DND-41 (cell line): ENCODE measurements around the gene ZNF512.
"Not testable (repeated sequence)": the region's sequence is repeated elsewhere in the genome, so short reads cannot be mapped to it uniquely, and the experiment has no call there.

ENCODE experiments used
- ATAC-seq: fragments of 200-7000 bp; cut with Tn5 transposase; 3 replicates; pipeline ENCODE4 v1.9.1; 2021; ENCODE audit warnings: low read depth; ENCODE audit not compliant: insufficient read depth
- DNase-seq: peaks from one replicate; pipeline ENCODE4 v3.0.0-alpha.2; 2020
- H2AFZ ChIP-seq: 2 replicates; pipeline ENCODE4 v1.6.0; 2012; ENCODE audit warnings: low read depth, low read length
- H3K27ac ChIP-seq: 2 replicates; pipeline ENCODE4 v1.5.1; 2012; ENCODE audit warnings: low read length, inconsistent platforms
- H3K27me3 ChIP-seq: fragments of 200-600 bp; sonication (generic); 2 replicates; pipeline ENCODE4 v1.6.0; 2012; ENCODE audit warnings: low read length, mild to moderate bottlenecking, inconsistent platforms; ENCODE audit not compliant: insufficient read depth, poor library complexity
- H3K36me3 ChIP-seq: 2 replicates; pipeline ENCODE4 v1.5.1; 2012; ENCODE audit warnings: low read length, inconsistent platforms; ENCODE audit not compliant: insufficient read depth
- H3K4me1 ChIP-seq: 2 replicates; pipeline ENCODE4 v1.5.1; 2012; ENCODE audit warnings: mild to moderate bottlenecking, low read length; ENCODE audit not compliant: insufficient read depth
- H3K4me2 ChIP-seq: 2 replicates; pipeline ENCODE4 v1.6.0; 2012; ENCODE audit warnings: mild to moderate bottlenecking, moderate library complexity, low read length, inconsistent platforms; ENCODE audit not compliant: insufficient read depth
- H3K4me3 ChIP-seq, 2 experiments: fragments of 200-600 bp in 1 of 2; shearing (Covaris generic) in 1 of 2; 2 replicates each; pipeline ENCODE4 v1.5.1; 2012 to 2016; ENCODE audit warnings: inconsistent platforms in 2 of 2, low read length in 2 of 2, mild to moderate bottlenecking in 2 of 2, low read depth in 1 of 2, moderate library complexity in 1 of 2
- H3K79me2 ChIP-seq: 2 replicates; pipeline ENCODE4 v1.6.0; 2012; ENCODE audit warnings: low read length, inconsistent platforms; ENCODE audit not compliant: insufficient read depth
- H3K9ac ChIP-seq: 2 replicates; pipeline ENCODE4 v1.6.0; 2012; ENCODE audit warnings: low read depth, mild to moderate bottlenecking, inconsistent platforms, low read length, moderate library complexity
- H3K9me3 ChIP-seq: 2 replicates; pipeline ENCODE4 v1.5.1; 2012; ENCODE audit warnings: low read length, moderate library complexity, mild to moderate bottlenecking, inconsistent platforms; ENCODE audit not compliant: insufficient read depth, severe bottlenecking
- H4K20me1 ChIP-seq: 2 replicates; pipeline ENCODE4 v1.6.0; 2012; ENCODE audit warnings: low read length; ENCODE audit not compliant: insufficient read depth
- CTCF ChIP-seq: IDR thresholded peaks from 2 replicates; pipeline ENCODE4 v1.5.1; 2012; ENCODE audit warnings: borderline replicate concordance, low read length, moderate library complexity, mild to moderate bottlenecking; ENCODE audit not compliant: poor library complexity, severe bottlenecking; ENCODE audit errors: extremely low read depth
- EZH2 ChIP-seq: IDR thresholded peaks from 3 replicates; pipeline ENCODE4 v1.6.1; 2012; ENCODE audit warnings: borderline replicate concordance, low read depth, mild to moderate bottlenecking, moderate library complexity, low read length, inconsistent platforms; ENCODE audit not compliant: severe bottlenecking

The ZNF512 gene

GRCh38 chr2:27582695-27583389, at the start of gene ZNF512:
TSS of gene ZNF512 (plus strand) at chr2:27583042. CDS start at chr2:27583113, 71 bp downstream.
- no peaks in the 10 kb centered on the region for H3K36me3 ChIP-seq
- ATAC-seq (peak; percentile 91), DNase-seq (peak; percentile 88)
- peaks cover 25% of the 10 kb centered on the region for H3K4me1 ChIP-seq
- H3K4me3 ChIP-seq = peak within 1 kb of the TSS; percentile 25 to 61; a peak in 3 of 4 replicates
- H3K79me2 ChIP-seq = peaks cover 49% of the 10 kb centered on the region
- peak within 1 kb of the TSS; percentile 53 for H3K9ac ChIP-seq
- H4K20me1 ChIP-seq = peaks cover 5% of the 10 kb centered on the region; the same call in 1 of the 2 replicates
- H2AFZ ChIP-seq = peak within 1 kb of the TSS; percentile 77
- no peaks in the 10 kb centered on the region for H3K9me3 ChIP-seq
- peak within 1 kb of the TSS; percentile 78 for H3K4me2 ChIP-seq
- TF ChIP-seq CTCF (peak; percentile 13), EZH2 (no peak)
- H3K27me3 ChIP-seq = peaks cover 3% of the 10 kb centered on the region
- H3K27ac ChIP-seq = peak within 1 kb of the TSS; percentile 56

GRCh38 chr2:27537287-27537686, 45.6 kb upstream of the ZNF512 start:
- ATAC-seq (no peak), DNase-seq (no peak)
- TF ChIP-seq EZH2 (no peak), CTCF (no peak)
- Histone ChIP-seq H3K4me2 (no peak overlapping the region), H4K20me1 (no peaks in the 10 kb centered on the region), H3K27ac (no peak overlapping the region), H3K4me1 (no peaks in the 10 kb centered on the region), H3K36me3 (no peaks in the 10 kb centered on the region), H3K27me3 (peaks cover 9% of the 10 kb centered on the region), H3K9me3 (no peaks in the 10 kb centered on the region), H2AFZ (no peak overlapping the region), H3K79me2 (no peaks in the 10 kb centered on the region), H3K4me3 (no peak overlapping the region), H3K9ac (no peak overlapping the region)

- ATAC-seq, H4K20me1 ChIP-seq, H2AFZ ChIP-seq, H3K4me1 ChIP-seq, H3K9me3 ChIP-seq, H3K27ac ChIP-seq, H3K79me2 ChIP-seq, H3K27me3 ChIP-seq, H3K36me3 ChIP-seq, H3K4me3 ChIP-seq, H3K9ac ChIP-seq, H3K4me2 ChIP-seq, DNase-seq: not testable (repeated sequence)
Measured at GRCh38 chr2:27538839-27539450, 43.9 kb upstream of the ZNF512 start.

- not testable (repeated sequence) for H2AFZ ChIP-seq, H3K79me2 ChIP-seq, DNase-seq, H3K9ac ChIP-seq, H3K27ac ChIP-seq, H3K4me1 ChIP-seq, H3K4me2 ChIP-seq, H3K4me3 ChIP-seq, H4K20me1 ChIP-seq, ATAC-seq, H3K27me3 ChIP-seq, H3K9me3 ChIP-seq, H3K36me3 ChIP-seq
Measured at GRCh38 chr2:27539649-27540048, 43.2 kb upstream of the ZNF512 start.
